HG03439 (cell line): ENCODE results near the gene PKD2L2.
"Not testable (repeated sequence)": the region's sequence is repeated elsewhere in the genome, so short reads cannot be mapped to it uniquely, and the experiment has no call there.

Source experiments
- ATAC-seq: cut with Tn5 transposase; IDR thresholded peaks from one replicate; pipeline ENCODE4 v1.9.1; 2021; ENCODE audit warnings: mild to moderate bottlenecking, moderate library complexity; ENCODE audit not compliant: unreplicated experiment

PKD2L2 gene

DNA sequence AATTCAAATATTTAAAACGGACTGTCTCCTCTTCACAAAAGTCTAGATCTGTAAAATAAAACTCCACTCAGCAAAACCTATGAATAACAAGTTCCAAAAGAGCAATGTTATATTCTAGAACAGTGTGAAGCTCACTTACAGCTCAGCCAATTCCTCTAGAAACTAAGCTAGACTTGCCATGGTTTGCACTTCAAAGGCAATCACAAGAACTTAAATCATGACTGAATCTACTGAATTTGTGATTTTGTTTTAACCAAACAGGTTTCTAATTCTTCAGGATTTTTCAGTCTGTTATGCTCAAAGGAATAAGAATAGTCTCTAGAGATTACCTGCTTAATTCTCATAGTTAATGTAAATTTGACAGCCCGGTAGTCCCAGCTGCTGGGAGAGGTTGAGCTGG lies 1.4 kb upstream of the PKD2L2 start:
- ATAC-seq, result no peak

DNA sequence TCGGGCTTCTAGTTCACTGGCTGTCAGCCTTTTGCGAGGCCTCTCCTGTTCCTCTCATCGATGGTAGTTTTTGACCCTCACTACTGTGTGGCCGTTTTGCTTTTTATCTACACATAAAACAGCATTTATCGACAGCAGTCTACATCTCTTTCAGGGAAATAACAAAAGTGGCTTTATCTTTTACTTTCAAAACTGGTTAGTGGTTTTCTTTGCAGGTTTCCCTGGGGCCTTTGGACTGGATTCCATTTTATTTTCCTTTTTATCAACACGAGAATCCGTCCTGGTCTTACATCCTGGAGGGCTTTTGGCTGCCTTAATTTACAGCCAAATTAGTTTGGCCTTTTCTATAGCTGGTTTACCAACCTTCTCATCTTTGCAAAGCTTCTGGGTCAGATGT lies 793 bp upstream of the PKD2L2 start:
- ATAC-seq, result no peak

DNA sequence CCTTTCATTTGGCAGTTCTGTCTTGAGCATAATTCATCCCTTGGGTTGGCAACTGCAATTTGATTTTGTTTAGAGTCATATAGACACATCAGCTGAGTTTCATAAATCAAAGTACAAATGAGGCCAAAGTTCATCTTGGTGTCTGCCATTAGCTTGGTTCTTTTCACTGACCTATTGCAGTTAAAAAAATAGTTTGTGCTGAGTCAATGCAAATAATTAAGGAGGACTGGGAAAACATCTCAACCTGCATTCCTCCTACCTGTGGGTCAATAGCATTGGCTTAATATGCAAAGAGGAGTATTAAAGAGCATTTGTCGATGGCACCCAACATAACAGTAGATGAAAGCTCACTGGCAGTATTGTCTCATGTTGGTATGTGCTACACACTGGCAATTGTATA lies 1.6 kb downstream of the PKD2L2 start:
- ATAC-seq, result no peak

DNA sequence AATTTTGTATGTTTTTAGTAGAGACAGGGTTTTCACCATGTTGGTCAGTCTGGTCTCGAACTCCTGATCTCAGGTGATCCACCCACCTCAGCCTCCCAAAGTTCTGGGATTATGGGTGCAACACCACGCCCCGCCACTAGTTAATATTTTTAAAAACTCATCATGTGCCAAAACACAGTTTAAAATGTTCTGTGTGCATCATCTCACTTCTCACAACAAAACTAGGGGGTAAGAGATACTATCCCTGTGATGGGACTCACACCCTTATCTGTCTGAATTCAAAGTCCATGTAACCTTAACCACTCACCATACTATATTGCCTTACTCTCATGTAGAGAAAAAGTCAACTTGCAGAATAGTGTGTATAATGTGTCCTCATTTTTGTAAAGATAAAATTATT lies 2.6 kb downstream of the PKD2L2 start:
- no peak for ATAC-seq

DNA sequence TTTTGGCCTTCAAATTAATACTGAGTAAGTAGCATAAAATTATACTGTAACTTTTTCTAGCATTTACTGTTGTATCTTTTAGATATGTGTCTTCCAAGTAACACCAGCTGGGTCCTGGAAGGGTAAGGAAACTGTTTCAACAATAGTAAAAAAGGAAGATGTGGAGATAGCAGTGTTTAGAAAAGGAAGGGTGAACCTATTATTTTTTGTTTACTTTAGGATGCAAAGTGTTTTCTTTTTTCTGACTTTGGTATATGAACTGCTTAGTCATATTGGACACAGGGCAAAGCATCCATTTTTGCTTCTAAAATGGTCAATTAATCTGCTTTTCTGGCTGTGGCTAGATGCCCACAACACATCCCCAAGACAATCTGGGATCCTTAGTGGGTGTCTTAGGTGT lies 5.3 kb downstream of the PKD2L2 start:
- ATAC-seq, result no peak

DNA sequence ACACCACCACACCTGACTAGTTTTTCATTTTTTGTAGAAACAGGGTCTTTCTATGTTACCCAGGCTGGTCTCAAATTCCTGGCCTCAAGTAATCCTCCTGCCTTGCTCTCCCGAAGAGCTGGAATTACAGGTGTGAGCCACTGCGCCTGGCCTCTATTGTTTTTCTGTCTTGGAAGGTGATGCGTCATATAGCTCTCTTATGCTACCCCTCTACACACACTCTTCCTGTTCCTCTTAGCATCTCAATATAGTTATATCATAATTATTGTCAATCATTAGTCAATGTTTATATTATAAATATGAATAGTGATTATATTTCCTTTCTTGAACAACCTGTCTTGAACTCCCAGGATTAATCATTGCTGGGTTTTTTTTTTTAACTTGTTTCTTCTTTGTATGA lies 7.3 kb downstream of the PKD2L2 start:
- no peak for ATAC-seq

DNA sequence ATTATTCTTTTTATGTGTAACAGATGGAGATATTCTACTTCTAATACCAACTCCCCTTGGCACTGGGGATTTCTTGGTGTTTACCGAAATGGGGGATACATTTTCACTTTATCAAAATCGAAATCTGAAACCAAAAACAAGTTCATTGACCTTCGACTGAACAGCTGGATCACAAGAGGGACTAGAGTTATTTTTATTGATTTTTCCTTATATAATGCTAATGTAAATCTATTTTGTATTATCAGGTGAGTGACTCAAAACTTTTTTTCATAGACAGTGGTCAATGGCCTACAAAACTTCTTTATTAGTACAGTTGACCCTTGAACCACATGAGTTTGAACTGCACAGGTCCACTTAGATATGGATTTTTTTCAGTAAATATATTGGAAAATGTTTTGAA lies 10.2 kb downstream of the PKD2L2 start:
- ATAC-seq, result no peak

DNA sequence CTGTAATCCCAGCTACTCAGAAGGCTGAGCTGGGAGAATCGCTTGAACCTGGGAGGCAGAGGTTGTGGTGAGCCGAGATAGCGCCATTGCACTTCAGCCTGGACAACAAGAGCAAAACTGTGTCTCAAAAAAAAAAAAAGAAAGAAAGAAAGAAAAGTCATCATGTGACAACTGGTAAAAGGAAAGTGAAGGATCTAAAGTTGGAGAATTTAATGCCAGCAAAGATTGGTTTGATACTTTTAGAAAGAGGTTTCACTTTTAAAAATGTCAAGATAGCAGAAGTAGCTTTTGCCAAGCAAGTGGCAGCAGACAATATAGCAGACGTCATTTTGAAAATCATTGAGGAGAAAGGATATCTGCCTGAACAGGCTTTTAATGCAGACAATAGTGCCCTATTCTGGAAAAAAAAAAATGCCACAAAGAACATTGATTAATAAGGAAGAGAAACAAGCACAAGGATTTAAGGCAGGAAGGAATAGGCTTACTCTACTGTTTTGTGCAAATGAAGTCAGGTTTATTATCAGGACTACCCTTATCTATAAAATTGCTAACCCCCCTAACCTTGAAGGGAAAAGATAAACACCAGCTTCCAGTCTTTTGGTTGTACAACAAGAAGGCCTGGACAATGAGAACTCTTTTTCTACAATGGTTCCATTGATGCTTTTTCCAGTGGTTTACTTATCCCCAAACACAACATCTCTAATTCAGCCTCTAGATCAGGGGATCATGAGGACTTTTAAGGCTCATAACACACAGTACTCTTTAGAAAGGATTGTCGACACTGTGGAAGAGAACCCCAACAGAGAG lies 12.0 kb downstream of the PKD2L2 start:
- no peak for ATAC-seq

DNA sequence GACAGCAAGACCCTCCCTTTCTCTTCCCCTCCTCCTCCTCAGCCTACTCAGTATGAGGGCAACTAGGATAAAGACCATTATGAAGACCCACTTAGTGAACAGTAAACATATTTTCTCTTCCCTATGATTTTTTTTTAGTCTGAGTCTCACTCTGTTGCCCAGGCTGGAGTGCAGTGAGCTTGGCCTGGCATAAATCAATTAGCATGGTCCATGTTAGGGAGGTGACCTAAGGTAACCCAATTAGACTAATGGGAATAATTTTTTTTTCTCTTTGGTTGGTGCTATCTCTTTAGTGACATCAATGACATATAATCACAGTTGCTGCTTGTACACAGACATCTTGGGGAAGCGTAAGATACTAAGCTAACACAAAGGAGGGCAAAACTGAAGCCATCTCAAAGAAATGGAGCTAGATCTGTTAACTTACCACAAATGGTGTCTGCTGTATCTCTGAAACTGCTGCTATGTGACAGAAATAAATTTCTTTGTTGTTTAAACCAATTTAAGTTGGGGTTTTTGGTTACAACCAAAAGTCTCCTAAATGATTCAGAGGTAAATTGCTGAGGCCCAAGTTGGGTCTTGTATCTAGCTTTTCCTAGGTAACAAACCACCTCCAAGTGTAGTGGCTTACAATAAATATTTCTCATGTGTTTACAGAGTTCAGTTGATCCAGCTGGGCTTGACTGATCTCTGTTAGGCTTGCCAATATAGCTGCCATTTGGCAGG lies 13.3 kb downstream of the PKD2L2 start:
- ATAC-seq, result no peak

DNA sequence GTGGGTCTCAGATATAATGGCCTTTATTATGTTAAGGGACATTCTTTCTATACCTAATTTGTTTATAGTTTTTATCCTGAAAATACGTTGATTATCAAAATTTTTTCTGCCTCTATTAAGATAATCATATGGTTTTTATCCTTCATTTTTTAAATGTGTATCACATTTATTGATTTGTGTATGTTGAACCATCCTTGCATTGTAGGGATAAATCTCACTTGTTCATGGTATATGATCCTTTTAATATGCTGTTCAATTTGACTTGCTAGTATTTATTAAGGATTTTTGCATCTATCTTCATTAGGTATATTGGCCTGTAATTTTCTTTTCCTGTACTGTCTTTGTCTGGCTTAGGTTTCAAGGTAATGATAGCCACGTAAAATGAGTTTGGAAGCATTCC lies 25.5 kb downstream of the PKD2L2 start:
- ATAC-seq, result no peak

DNA sequence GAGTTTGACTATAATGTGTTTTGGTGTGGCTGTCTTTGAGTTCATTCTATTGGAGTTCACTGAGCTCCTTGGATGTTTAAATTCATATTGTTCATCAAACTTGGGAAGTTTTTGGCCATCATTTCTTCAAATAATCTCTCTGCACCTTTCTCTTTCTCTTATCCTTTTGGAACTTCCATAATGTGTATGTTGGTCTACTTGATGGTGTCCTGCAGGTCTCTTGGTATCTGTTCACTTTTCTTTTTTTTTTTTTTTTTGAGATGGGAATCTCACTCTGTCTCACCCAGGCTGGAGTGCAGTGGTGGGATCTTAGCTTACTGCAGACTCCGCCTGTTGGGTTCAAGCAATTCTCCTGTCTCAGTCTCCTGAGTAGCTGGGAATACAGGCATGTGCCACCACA lies 27.7 kb downstream of the PKD2L2 start:
- ATAC-seq, result no peak

DNA sequence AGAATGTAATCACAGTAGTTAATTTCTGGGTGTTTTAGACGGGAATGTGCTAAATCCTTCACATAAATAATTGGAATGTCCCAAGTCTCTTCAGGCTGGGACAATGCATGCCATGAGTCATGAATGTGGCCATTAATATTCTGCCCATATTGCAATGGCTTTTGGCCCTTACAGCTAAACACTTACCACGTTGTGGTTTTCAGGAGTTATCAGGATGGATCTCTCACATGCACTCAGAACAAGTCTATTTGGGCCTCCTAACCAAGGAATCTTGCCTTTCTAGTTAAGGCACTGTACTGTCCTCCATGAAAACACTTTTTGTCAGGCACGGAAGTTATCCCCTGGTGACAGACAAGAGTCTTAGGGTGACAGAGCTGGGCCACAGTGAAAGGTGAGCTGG lies 32.7 kb downstream of the PKD2L2 start:
- no peak for ATAC-seq

DNA sequence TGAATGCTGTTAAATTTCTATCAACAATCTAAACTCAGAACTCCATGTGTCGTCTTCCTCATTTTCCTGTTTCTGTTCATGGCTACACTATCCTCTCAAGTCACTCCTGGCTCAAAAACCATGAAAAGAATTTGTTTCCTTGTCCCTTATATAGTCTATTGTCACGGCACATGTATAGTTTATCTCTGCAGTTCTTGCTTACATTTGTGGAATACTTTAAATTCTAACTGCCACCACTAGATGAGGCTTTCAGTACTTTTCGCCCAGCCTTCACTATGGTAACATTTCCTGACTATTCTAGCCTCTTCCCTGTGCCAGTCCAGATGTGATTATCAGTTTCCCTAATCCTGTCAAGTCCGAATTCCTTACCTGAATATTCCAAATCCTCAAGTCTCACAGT lies 34.6 kb downstream of the PKD2L2 start:
- no peak for ATAC-seq

DNA sequence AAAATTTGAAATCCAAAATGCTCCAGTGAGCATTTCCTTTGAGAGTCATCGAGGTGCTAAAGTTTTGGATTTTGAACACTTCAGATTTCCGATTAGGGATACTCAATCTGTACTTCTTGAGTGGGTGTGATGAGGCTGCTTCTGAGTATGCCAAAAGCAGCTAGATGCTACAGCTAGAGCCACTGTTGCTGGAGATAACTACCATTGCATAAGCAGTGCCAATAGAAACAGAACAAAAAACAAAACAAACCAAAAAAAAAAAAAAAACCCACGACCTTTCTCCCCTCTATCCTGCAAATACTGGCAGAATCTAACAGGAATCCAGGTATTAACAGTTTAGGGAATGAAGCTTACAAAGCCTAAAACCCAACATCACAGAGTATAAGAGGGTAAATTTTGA lies 43.5 kb downstream of the PKD2L2 start:
- no peak for ATAC-seq

DNA sequence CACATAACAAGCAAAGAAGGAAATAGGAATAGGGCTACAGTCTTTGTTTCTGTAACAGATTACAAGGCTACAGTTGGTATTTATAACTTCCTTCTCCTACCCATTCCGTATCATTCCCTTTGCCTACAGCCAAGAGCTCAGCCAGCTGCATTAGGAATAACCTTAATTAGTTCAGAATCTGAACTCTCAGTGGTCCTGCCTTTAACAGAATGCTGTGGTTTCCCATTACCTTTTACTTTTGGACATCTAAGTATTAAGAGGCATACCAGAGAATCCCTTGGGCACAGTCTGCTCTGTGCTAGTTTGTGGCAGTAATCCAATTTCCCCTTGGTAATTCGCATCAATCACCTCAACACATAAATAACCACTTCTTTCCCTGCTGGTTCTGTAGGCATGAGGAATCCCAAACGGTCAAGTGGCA lies 44.2 kb downstream of the PKD2L2 start:
- ATAC-seq, result no peak

DNA sequence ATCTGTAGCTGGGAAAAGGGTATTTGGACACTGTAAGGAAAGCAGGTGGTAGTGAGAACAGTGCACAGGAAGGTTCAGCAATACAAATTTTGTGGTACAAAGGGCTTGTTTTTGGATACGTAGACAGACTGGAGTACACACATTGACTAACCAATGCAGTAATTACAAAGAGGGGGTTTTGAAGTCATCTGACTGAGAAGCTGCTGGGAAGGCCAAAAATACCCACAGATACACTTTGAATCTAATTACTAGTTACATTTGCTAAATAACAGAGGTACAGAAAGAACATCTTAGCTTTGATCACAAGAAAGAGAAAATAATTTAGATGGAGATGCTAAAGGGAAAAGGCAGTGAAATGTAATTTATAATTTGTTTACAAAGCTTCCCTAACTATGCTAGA lies 45.9 kb downstream of the PKD2L2 start:
- ATAC-seq, result no peak

DNA sequence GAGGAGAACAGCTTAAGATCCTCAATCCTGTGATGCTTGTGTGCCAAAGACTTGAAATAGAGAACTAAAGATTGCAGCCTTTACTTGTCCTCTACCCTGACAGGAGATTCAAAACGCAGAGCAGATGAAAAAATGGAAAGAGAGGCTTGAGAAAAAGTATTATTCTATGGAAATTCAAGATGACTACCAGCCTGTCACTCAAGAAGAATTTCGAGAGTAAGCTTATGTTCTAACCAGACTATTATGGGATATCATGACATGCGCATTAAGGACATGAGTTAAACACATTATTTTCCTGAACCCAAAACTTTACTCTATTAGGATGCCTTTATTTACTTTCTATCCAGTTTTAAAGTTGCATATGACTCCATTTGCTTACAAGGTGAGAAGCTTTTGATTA lies 46.4 kb downstream of the PKD2L2 start:
- no peak for ATAC-seq

DNA sequence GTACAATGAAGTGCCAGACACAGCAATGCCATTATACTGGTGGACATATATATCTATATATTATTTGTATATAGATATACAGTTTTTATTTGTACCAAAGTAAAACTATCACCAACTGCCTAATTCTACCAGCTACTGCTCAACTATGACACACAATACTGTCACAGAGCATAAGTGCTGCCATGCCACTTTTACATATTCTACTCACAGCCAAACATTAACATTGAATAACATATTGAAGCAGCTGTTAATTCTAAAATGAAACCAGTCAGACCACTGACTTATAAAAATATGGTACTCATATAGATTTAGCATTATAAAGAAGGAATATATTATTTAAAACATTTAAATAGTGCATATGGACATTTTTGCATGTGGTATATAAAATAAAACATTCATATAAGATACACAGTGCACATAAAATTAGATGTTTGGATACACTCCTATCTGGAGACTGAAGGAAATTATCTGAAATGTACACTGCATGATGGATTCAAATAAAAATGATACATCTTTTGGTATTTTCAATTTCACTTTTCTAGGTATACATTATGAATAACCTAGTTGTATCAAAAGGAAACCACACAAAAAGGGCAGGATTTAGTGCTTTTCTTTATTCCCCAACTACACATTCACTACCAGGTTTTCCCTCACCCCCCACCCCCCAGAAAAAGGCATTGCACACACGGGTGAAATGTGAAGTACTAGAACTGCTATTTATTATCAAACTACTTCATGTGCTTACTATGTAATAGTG lies 48.9 kb downstream of the PKD2L2 start:
- no peak for ATAC-seq

DNA sequence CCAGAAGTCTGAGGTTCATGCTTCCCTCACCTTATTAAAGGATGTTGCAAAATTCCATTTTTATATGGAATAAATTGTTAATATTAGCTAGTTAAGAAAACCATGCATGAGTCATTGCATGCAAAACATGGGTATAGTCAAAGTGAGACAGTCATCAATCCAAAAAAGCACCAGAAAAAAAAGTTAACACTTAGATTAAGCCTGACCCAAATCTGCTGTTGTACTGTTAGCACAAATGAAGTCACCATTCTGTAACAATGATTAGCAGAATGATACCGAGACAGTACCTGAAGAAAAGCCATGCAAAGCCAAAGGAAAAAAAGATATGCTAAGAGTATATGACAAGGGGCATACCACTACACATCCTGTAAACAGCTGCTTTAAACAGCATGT lies 49.5 kb downstream of the PKD2L2 start:
- ATAC-seq, result no peak

DNA sequence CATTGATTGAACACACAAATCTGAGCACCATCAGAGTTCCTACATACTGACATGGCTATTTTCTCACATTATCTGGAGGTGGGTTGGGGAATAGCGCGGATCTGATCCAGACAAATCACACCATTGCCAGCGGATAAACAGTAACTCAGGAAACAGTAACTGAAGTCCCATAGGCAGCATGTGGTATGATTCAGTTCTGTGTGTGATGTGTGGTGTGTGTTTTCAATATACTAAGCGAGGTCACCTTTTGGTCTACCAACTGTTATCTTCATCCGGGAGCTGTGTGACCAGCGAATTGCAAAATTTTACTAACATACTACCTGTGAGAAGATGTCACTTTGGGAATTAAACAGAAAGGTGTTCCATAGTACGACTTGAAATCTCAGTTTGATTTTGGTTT lies 50.1 kb downstream of the PKD2L2 start:
- ATAC-seq, result no peak

DNA sequence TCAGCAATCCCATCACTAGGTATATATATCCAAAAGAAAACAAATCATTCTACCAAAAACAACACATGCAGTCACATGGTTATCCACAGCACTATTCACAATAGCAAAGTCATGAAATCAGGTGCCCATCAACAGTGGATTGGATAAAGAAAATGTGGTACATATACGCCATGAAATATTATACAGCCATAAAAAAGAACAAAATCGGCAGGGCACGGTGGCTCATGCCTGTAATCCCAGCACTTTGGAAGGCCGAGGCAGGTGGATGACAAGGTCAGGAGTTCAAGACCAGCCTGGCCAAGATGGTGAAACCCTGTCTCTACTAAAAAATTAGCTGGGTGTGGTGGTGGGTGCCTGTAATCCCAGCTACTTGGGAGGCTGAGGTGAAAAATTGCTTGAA lies 55.0 kb downstream of the PKD2L2 start:
- not testable (repeated sequence) for ATAC-seq

DNA sequence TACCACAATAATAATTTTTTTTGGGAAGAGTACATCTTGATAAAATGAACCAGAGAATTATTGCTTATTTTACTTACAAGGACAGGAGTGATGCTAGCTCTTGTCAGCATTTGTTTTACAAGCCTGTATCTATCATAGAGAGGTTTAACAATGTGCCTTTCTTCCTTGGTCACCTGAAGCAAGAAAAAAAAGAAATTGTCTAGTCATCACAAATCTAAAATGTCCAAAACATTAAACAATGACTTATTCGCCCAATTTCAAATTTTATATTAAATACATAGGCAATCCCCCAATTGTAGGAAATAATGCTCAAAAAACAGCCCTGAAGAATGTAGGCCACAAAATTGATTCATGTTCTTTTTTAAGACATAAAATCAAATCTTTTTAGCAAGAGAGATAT lies 56.6 kb downstream of the PKD2L2 start:
- ATAC-seq, result no peak
